Upper lobe of left lung (tissue), 6 donors: ENCODE data around the gene NFRKB. TPM values are rescaled to one million over a fixed set of nuclear protein-coding genes. Genes with fewer than 3 reads are reported as not detected.
A peak's percentile ranks its signal among the peaks of the same experiment; 100 is the strongest.

Source experiments
- ATAC-seq, 2 donors: fragments of 200-7000 bp; cut with Tn5 transposase; one replicate each; pipeline ENCODE4 v1.9.1; 2022; ENCODE audit warnings: mild to moderate bottlenecking in 2 of 2, moderate library complexity in 2 of 2; ENCODE audit not compliant: low FRiP score in 2 of 2
- DNase-seq, 2 donors: peaks; one replicate each; pipeline ENCODE4 v3.0.0-alpha.2; 2019 to 2020
- H3K27ac ChIP-seq, 4 donors: fragments of 200-600 bp; sonication (generic); one replicate each; pipeline ENCODE4 v1.5.1; 2016 to 2019
- H3K27me3 ChIP-seq, 4 donors: fragments of 200-600 bp; sonication (generic); one replicate each; pipeline ENCODE4 v1.5.1; 2017 to 2019
- H3K36me3 ChIP-seq, 4 donors: fragments of 200-600 bp; sonication (generic); one replicate each; pipeline ENCODE4 v1.5.1; 2016 to 2019
- H3K4me1 ChIP-seq, 4 donors: fragments of 200-600 bp; sonication (generic); one replicate each; pipeline ENCODE4 v1.5.1; 2018 to 2019
- H3K4me3 ChIP-seq, 4 donors: fragments of 200-600 bp; sonication (generic); one replicate each; pipeline ENCODE4 v1.5.1; 2017 to 2019; ENCODE audit warnings: mild to moderate bottlenecking in 2 of 4, moderate library complexity in 1 of 4
- H3K9me3 ChIP-seq, 4 donors: fragments of 200-600 bp; sonication (generic); one replicate each; pipeline ENCODE4 v1.5.1; 2018 to 2019
- CTCF ChIP-seq, 6 experiments: fragments of 450-650 bp in 4 of 6; fragments of 200-600 bp in 2 of 6; sonication (generic) in 2 of 6; IDR thresholded peaks; one replicate each; pipeline ENCODE4 v1.5.1; 2016 to 2019; ENCODE audit warnings: antibody characterized with exemption in 6 of 6
- EP300 ChIP-seq, 4 donors: sonication (generic); formaldehyde crosslinking; IDR thresholded peaks; one replicate each; pipeline ENCODE4 v1.5.1; 2017; ENCODE audit warnings: antibody characterized with exemption in 4 of 4, control low read depth in 2 of 4
- POLR2A ChIP-seq, 4 donors: fragments of 450-650 bp; IDR thresholded peaks; one replicate each; pipeline ENCODE4 v1.5.1; 2016 to 2017; ENCODE audit warnings: antibody characterized with exemption in 4 of 4, mild to moderate bottlenecking in 2 of 4
- POLR2AphosphoS5 ChIP-seq, 2 donors: sonication (generic); formaldehyde crosslinking; IDR thresholded peaks; one replicate each; pipeline ENCODE4 v1.5.1; 2017; ENCODE audit warnings: antibody characterized with exemption in 2 of 2
- WGBS, 2 donors: methylation state at CpG; one replicate each; pipeline ENCODE4 v1.1.5; 2017 to 2018; 5-methylcytosine and 5-hydroxymethylcytosine counted together
- total RNA-seq, 6 donors: library from RNA; depleted of rRNA in 4 of 6; stranded (reverse); fragments of >200 nt in 4 of 6; gene quantifications; one replicate each; pipeline versions ENCODE4 v1.1.0 to v1.2.1, GENCODE V29; 2016 to 2021
- donor health status: DM: no; HTN: no; CAD: no; lungs with moderate emphysema.
- donor health status: DM: no; HTN: yes; CAD: no; lungs with severe emphysema.

NFRKB gene
- total RNA-seq, 6 donors from 2014 or later = 22.0 to 57.6 (median 28.6) TPM

DNA sequence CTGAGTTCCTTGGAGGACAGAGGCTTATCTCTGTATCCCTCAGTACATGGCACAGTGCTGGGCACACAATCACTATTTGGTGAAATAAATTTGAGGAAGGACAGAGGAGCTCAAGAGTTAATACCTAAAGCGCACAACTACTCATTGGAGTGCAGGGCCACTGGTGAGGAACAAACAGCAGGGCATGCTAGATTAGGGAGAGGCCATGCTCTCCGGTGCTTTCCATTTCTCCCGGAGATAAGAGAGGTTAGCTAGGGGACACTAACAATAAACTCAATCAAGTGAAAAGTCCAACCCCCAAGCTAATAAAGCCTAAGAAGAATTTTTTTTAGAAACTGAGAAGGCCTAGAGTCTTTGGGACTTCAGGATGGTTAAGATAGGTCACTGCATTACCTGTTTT lies 29.1 kb downstream of the NFRKB start:
- TF ChIP-seq CTCF (IDR thresholded peaks at IDR 0.05) (no peak), POLR2AphosphoS5 (IDR thresholded peaks at IDR 0.05) (no peak), POLR2A (IDR thresholded peaks at IDR 0.05) (no peak), EP300 (IDR thresholded peaks at IDR 0.05) (no peak)
- ATAC-seq (no peak), DNase-seq (no peak)
- WGBS, 2 donors = 77 to 85% methylated on average over 3 of the region's 3 CpGs
- Histone ChIP-seq H3K4me3 (no peak overlapping the region), H3K27me3 (no peaks in the 10 kb centered on the region), H3K4me1 (peaks cover 4 to 12% (median 7%) of the 10 kb centered on the region in 4 donors), H3K27ac (no peak overlapping the region), H3K36me3 (peaks cover 34 to 81% (median 71%) of the 10 kb centered on the region in 4 donors), H3K9me3 (no peaks in the 10 kb centered on the region)

DNA sequence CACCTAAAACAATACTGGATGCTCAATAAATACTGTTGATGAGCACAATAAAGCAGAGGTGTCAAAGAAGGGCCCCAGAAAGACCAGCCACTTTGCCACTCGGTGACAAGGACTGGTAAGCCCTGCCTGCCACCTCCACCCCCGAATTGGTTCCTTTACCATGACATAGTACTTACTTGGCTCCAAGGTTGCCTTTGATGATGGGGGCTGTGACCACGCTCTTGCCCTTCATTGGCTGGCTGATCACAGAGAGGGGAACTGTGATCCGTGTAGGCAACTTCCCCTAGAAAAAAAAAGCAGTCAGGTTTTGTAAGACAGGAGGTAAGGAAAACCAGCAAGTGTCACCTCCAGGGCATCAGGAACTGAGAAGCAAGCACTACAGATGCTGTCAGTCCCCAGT lies 29.7 kb downstream of the NFRKB start:
- no peak overlapping the region for H3K27ac ChIP-seq
- H3K36me3 ChIP-seq = peaks cover 34 to 77% (median 66%) of the 10 kb centered on the region in 4 donors
- no peak for DNase-seq
- 82 to 90% methylated on average over 4 of the region's 4 CpGs for WGBS, 2 donors
- no peak for TF ChIP-seq EP300 (IDR thresholded peaks at IDR 0.05)
- no peak for TF ChIP-seq POLR2A (IDR thresholded peaks at IDR 0.05)
- no peaks in the 10 kb centered on the region for H3K9me3 ChIP-seq
- H3K4me1 ChIP-seq = peaks cover 4 to 14% (median 7%) of the 10 kb centered on the region in 4 donors
- ATAC-seq = no peak
- no peak overlapping the region for H3K4me3 ChIP-seq
- no peaks in the 10 kb centered on the region for H3K27me3 ChIP-seq

DNA sequence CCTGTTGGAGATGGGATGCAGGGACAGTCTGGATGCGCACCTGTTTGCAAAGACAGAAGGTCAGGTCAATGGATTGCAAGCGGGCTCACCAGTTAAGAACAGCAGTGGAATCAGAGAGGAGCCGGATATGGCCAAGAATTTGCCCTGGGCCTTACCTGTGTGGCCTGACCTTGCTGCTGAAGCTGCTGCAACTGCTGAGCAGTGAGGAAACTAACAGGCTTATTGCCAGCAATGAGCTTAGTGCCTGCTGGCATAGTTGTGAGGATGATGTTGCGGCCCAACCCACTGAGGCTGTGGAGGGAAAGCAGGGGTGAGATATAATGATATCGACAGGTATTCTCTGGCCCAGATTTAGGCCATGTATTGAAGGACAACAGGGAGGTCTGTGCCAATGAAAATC lies 30.6 kb downstream of the NFRKB start:
- Histone ChIP-seq H3K9me3 (no peaks in the 10 kb centered on the region), H3K36me3 (peaks cover 33 to 77% (median 57%) of the 10 kb centered on the region in 4 donors), H3K4me3 (no peak overlapping the region), H3K4me1 (peaks cover 4 to 14% (median 7%) of the 10 kb centered on the region in 4 donors), H3K27me3 (no peaks in the 10 kb centered on the region), H3K27ac (no peak overlapping the region)
- DNase-seq = no peak
- TF ChIP-seq POLR2A (IDR thresholded peaks at IDR 0.05) (no peak), EP300 (IDR thresholded peaks at IDR 0.05) (no peak), CTCF (IDR thresholded peaks at IDR 0.05) (no peak), POLR2AphosphoS5 (IDR thresholded peaks at IDR 0.05) (no peak)
- 92 to 98% methylated on average over 4 to 5 of the region's 5 CpGs for WGBS, 2 donors
- no peak for ATAC-seq

DNA sequence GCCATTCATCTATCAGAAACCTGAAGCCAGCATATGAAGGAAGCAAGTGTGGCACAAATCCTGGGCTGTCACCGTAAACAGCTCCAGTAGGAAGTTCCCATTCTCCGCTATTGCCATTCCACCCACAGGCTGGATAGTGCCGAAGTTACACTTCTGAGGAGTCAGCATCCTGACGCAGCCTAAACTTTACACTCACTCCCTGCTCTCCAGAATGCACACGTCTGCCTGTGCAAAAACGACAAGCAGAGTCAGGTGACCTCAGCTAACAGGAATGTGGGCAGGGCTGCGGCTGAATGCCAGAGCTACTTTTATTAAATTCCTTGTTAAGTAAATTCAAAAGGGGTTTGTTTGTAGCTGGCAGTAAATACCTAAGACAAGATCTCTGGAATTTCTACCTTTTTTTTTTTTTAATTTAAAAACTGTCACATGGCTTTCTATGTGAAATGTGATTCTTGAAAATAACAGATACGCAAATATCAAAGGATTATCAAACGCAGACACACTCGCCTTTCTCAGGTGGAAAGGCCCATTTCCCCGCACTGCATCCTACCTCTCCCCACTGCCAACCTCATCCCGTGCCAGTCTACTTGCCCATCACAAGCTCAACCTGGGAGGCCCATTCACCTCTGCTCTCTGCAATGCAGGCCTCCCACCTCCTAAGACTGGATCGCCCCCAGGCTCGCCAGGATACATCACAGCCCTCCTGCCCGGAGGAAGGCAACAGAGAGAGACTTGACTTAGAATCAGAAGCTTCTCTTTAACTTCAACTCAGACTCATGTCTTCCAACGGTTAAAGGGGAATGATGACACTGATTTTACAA lies 33.5 kb downstream of the NFRKB start:
- 64 to 69% methylated on average over 16 of the region's 16 CpGs for WGBS, 2 donors
- ATAC-seq = peak; percentile 78 to 93
- H3K4me3 ChIP-seq = peak overlapping the region in 3 of 4 donors; percentile 26 to 38 (median 36)

More for the DNA sequence above, 33.5 kb downstream of the NFRKB start:
- Histone ChIP-seq H3K36me3 (peaks cover 24 to 65% (median 39%) of the 10 kb centered on the region in 4 donors), H3K27me3 (no peaks in the 10 kb centered on the region), H3K4me1 (peaks cover 4 to 14% (median 7%) of the 10 kb centered on the region in 4 donors), H3K9me3 (no peaks in the 10 kb centered on the region), H3K27ac (peak overlapping the region; percentile 63 to 80 (median 75))
- TF ChIP-seq POLR2A (IDR thresholded peaks at IDR 0.05) = peak in 3 of 4 donors; percentile 22 to 71 (median 52)
- peak; percentile 28 to 66 for TF ChIP-seq POLR2AphosphoS5 (IDR thresholded peaks at IDR 0.05)
- peak in 1 of 4 donors; percentile 61 for TF ChIP-seq EP300 (IDR thresholded peaks at IDR 0.05)
- no peak for TF ChIP-seq CTCF (IDR thresholded peaks at IDR 0.05)
- DNase-seq = peak in 1 of 2 donors; percentile 86
